Stomach (tissue), 9 donors: ENCODE results near the gene ESR1. TPM values are rescaled to one million over a fixed set of nuclear protein-coding genes. Genes with fewer than 3 reads are reported as not detected.

ENCODE experiments used
- DNase-seq, 2 donors: peaks; one replicate each; pipeline versions ENCODE4 v3.0.0 to v3.0.0-alpha.2; 2013 to 2019
- H3K27ac ChIP-seq, 5 donors: fragments of 200-600 bp in 4 of 5; sonication (generic) in 4 of 5; one replicate each; pipeline ENCODE4 v1.5.1; 2013 to 2019; ENCODE audit warnings: mild to moderate bottlenecking in 1 of 5, moderate library complexity in 1 of 5
- H3K27me3 ChIP-seq, 3 donors: fragments of 200-600 bp; sonication (generic); one replicate each; pipeline ENCODE4 v1.5.1; 2017 to 2019; ENCODE audit warnings: mixed run types in 1 of 3
- H3K36me3 ChIP-seq, 4 donors: fragments of 200-600 bp; sonication (generic); 1 replicate in 3 of 4; 2 replicates in 1 of 4; pipeline ENCODE4 v1.5.1; 2016 to 2019
- H3K4me1 ChIP-seq, 4 donors: fragments of 200-600 bp; sonication (generic); one replicate each; pipeline ENCODE4 v1.5.1; 2016 to 2019
- H3K4me3 ChIP-seq, 4 donors: fragments of 200-600 bp; sonication (generic) in 3 of 4; one replicate each; pipeline ENCODE4 v1.5.1; 2016 to 2019; ENCODE audit warnings: mild to moderate bottlenecking in 1 of 4
- H3K9me3 ChIP-seq, 4 donors: fragments of 200-600 bp; sonication (generic); one replicate each; pipeline ENCODE4 v1.5.1; 2016 to 2019
- CTCF ChIP-seq, 7 experiments: fragments of 450-650 bp in 4 of 7; fragments of 200-600 bp in 3 of 7; sonication (generic) in 3 of 7; IDR thresholded peaks; one replicate each; pipeline ENCODE4 v1.5.1; 2016 to 2019; ENCODE audit warnings: antibody characterized with exemption in 7 of 7, control low read depth in 2 of 7, mild to moderate bottlenecking in 1 of 7
- EP300 ChIP-seq: sonication (generic); formaldehyde crosslinking; IDR thresholded peaks from one replicate; pipeline ENCODE4 v1.6.1; 2017; ENCODE audit warnings: antibody characterized with exemption
- POLR2A ChIP-seq, 4 donors: fragments of 450-650 bp; IDR thresholded peaks; one replicate each; pipeline ENCODE4 v1.6.1; 2016; ENCODE audit warnings: antibody characterized with exemption in 4 of 4, control low read depth in 2 of 4, mild to moderate bottlenecking in 1 of 4, moderate library complexity in 1 of 4
- POLR2AphosphoS5 ChIP-seq, 3 donors: sonication (generic); formaldehyde crosslinking; IDR thresholded peaks; one replicate each; pipeline ENCODE4 v1.6.1; 2016; ENCODE audit warnings: antibody characterized with exemption in 3 of 3
- WGBS, 5 donors: extraction: QIAGEN DNeasy Blood & Tissue Kit in 3 of 5; methylation state at CpG; one replicate each; pipeline versions ENCODE4 v1.1.5 to v1.1.7; 2013 to 2018; 5-methylcytosine and 5-hydroxymethylcytosine counted together
- intact Hi-C: fragments of 100-400 bp; cut with DNase I; formaldehyde crosslinking; loops from one replicate; pipeline ENCODE4 v1.15.1; 2023; ENCODE audit warnings: low total_unique reads
- polyA plus RNA-seq, 3 donors: library from polyadenylated mRNA; stranded (reverse); fragments of 200-250 nt; gene quantifications; one replicate each; pipeline ENCODE4 v1.2.3, GENCODE V29; 2013
- total RNA-seq, 5 donors: library from RNA; depleted of rRNA; stranded (reverse); fragments of >200 nt; gene quantifications; one replicate each; pipeline versions ENCODE4 v1.1.0 to v1.2.3, GENCODE V29; 2014 to 2016
- donor health status: healthy with polysubstance abuse.
- donor health status: Bipolar disorder and iron deficiency.
- donor health status: healthy.

Gene ESR1
- total and polyA plus RNA-seq, 8 donors: 0.05 to 2.0 (median 1.8) TPM; not detected in 3

GRCh38 chr6:151992091-151992490, 184.6 kb downstream of the ESR1 start:
- Histone ChIP-seq H3K27ac (no peak overlapping the region), H3K36me3 (no peaks in the 10 kb centered on the region), H3K9me3 (peaks cover 0 to 4% (median 0%) of the 10 kb centered on the region in 4 donors), H3K4me1 (no peaks in the 10 kb centered on the region), H3K4me3 (no peak overlapping the region), H3K27me3 (no peaks in the 10 kb centered on the region)
- 79 to 88% (median 84%) methylated on average over 5 of the region's 5 CpGs for WGBS, 5 donors
- TF ChIP-seq POLR2AphosphoS5 (IDR thresholded peaks at IDR 0.05) (no peak), EP300 (no peak), CTCF (IDR thresholded peaks at IDR 0.05) (no peak), POLR2A (IDR thresholded peaks at IDR 0.05) (no peak)
- intact Hi-C loops: no loop called here
- DNase-seq: no peak

- no peaks in the 10 kb centered on the region for H3K27me3 ChIP-seq
- TF ChIP-seq CTCF (IDR thresholded peaks at IDR 0.05) (no peak), POLR2A (IDR thresholded peaks at IDR 0.05) (no peak), POLR2AphosphoS5 (IDR thresholded peaks at IDR 0.05) (no peak), EP300 (no peak)
- H3K9me3 ChIP-seq: peaks cover 0 to 4% (median 0%) of the 10 kb centered on the region in 4 donors
- no peaks in the 10 kb centered on the region for H3K36me3 ChIP-seq
- H3K27ac ChIP-seq: no peak overlapping the region
- H3K4me3 ChIP-seq: no peak overlapping the region
- 72 to 82% (median 75%) methylated on average over 3 of the region's 3 CpGs for WGBS, 5 donors
- intact Hi-C loops: no loop called here
- no peak for DNase-seq
- H3K4me1 ChIP-seq: no peaks in the 10 kb centered on the region
Observed at GRCh38 chr6:151993364-151993763, 185.9 kb downstream of the ESR1 start.

- Histone ChIP-seq H3K4me1 (no peaks in the 10 kb centered on the region), H3K27ac (no peak overlapping the region), H3K4me3 (no peak overlapping the region), H3K36me3 (no peaks in the 10 kb centered on the region), H3K9me3 (no peaks in the 10 kb centered on the region), H3K27me3 (no peaks in the 10 kb centered on the region)
- DNase-seq: no peak
- TF ChIP-seq POLR2AphosphoS5 (IDR thresholded peaks at IDR 0.05) (no peak), CTCF (IDR thresholded peaks at IDR 0.05) (no peak), POLR2A (IDR thresholded peaks at IDR 0.05) (no peak), EP300 (no peak)
- intact Hi-C loops: no loop called here
- WGBS, 5 donors: 62 to 100% (median 91%) methylated on average over 1 of the region's 1 CpG
Observed at GRCh38 chr6:151998784-151999183, 191.3 kb downstream of the ESR1 start.

GRCh38 chr6:151999194-151999593, 191.7 kb downstream of the ESR1 start:
- Histone ChIP-seq H3K27ac (no peak overlapping the region), H3K27me3 (no peaks in the 10 kb centered on the region), H3K4me3 (no peak overlapping the region), H3K4me1 (no peaks in the 10 kb centered on the region), H3K36me3 (no peaks in the 10 kb centered on the region), H3K9me3 (no peaks in the 10 kb centered on the region)
- no peak for DNase-seq
- intact Hi-C loops: no loop called here
- TF ChIP-seq POLR2AphosphoS5 (IDR thresholded peaks at IDR 0.05): no peak
- no peak for TF ChIP-seq POLR2A (IDR thresholded peaks at IDR 0.05)
- no peak for TF ChIP-seq EP300
- TF ChIP-seq CTCF (IDR thresholded peaks at IDR 0.05): no peak
- 86 to 93% (median 91%) methylated on average over 1 of the region's 1 CpG for WGBS, 5 donors
